Measurements from ENCODE around the gene SNU13.
"Not testable (repeated sequence)": the region's sequence is repeated elsewhere in the genome, so short reads cannot be mapped to it uniquely, and the experiment has no call there.

Gene SNU13

DNA sequence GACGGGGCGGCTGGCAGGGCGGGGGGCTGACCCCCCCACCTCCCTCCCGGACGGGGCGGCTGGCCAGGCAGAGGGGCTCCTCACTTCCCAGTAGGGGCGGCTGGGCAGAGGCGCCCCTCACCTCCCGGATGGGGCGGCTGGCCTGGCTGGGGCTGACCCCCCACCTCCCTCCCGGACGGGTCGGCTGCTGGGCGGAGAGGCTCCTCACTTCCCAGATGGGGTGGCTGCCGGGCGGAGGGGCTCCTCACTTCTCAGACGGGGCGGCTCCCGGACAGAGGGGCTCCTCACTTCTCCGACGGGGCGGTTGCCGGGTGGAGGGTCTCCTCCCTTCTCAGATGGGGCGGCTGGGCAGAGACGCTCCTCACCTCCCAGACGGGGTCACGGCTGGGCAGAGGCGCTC lies 57.6 kb downstream of the SNU13 start:
- not testable (repeated sequence) for H3K4me3 ChIP-seq (ENCODE audit: low read length in 2 of 2); H3K9ac ChIP-seq (ENCODE audit: low read depth in 1 of 2, low read length in 2 of 2); H3K27ac ChIP-seq (ENCODE audit: low read depth in 2 of 2, low read length in 2 of 2); H3K27me3 ChIP-seq (ENCODE audit: control insufficient read depth in 2 of 2, insufficient read depth in 2 of 2, low read length in 2 of 2); H3K9me3 ChIP-seq (ENCODE audit: control insufficient read depth in 2 of 2, low read length in 2 of 2); H3K4me1 ChIP-seq (ENCODE audit: control insufficient read depth in 2 of 2, insufficient read depth in 2 of 2, low read length in 2 of 2)
- H3K36me3 ChIP-seq (ENCODE audit: control insufficient read depth in 2 of 2, insufficient read depth in 2 of 2, low read length in 2 of 2), result peaks cover 37 to 57% of the 10 kb centered on the region in 2 donors

DNA sequence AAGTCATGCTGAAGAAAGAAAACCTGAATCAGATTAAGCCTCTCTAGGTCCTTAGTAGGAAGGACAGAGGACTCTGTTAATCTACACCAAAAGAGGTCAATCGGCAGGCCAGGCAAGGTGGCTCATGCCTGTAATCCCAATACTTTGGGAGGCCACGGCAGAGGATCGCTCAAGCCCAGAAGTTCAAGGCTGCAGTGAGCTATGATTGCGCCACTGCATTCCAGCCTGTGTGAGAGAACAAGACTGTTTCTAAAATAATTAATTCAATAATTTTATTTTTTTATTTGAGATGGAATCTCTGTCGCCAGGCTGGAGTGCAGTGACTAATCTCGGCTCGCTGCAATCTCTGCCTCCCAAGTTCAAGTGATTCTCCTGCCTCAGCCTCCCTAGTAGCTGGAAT lies 63.1 kb downstream of the SNU13 start:
- no peak overlapping the region for H3K9ac ChIP-seq (ENCODE audit: low read depth in 1 of 2, low read length in 2 of 2)
- H3K27ac ChIP-seq (ENCODE audit: low read depth in 2 of 2, low read length in 2 of 2), result no peak overlapping the region
- no peak overlapping the region for H3K4me3 ChIP-seq (ENCODE audit: low read length in 2 of 2)
- no peaks in the 10 kb centered on the region for H3K9me3 ChIP-seq (ENCODE audit: control insufficient read depth in 2 of 2, low read length in 2 of 2)
- H3K36me3 ChIP-seq (ENCODE audit: control insufficient read depth in 2 of 2, insufficient read depth in 2 of 2, low read length in 2 of 2), result peaks cover 29 to 48% of the 10 kb centered on the region in 2 donors
- H3K27me3 ChIP-seq (ENCODE audit: control insufficient read depth in 2 of 2, insufficient read depth in 2 of 2, low read length in 2 of 2), result no peaks in the 10 kb centered on the region
- peaks cover 8 to 9% of the 10 kb centered on the region in 2 donors for H3K4me1 ChIP-seq (ENCODE audit: control insufficient read depth in 2 of 2, insufficient read depth in 2 of 2, low read length in 2 of 2)

All from mucosa of rectum (tissue), 2 donors.